Amygdala (tissue), 56 donors: ENCODE measurements around the gene WIZ.

Source experiments
- DNase-seq, 56 donors: peaks; one replicate each; lab custom pipeline; 2025; lab: John Stamatoyannopoulos, UW

WIZ gene

GRCh38 chr19:15466851-15467733 lies 17.3 kb upstream of the WIZ start:
- no peak for DNase-seq

GRCh38 chr19:15464394-15465385 lies 14.9 kb upstream of the WIZ start, which contains the start of gene RASAL3:
Gene RASAL3, minus strand, starts transcription at chr19:15464544. Its CDS starts 186 bp downstream, at chr19:15464358.
- DNase-seq: peak in 2 of 56 donors; percentile 10 to 18

- peak in 5 of 56 donors; percentile 6 to 26 (median 11) for DNase-seq
These were observed 14.2 kb upstream of the WIZ start for GRCh38 chr19:15463861-15464371.

- DNase-seq: no peak
These were observed 11.9 kb upstream of the WIZ start for GRCh38 chr19:15461694-15462093.

- no peak for DNase-seq
These were observed 8.1 kb upstream of the WIZ start for GRCh38 chr19:15457701-15458484.

- no peak for DNase-seq
These were observed 7.3 kb upstream of the WIZ start for GRCh38 chr19:15456871-15457700.

GRCh38 chr19:15456441-15456840 lies 6.7 kb upstream of the WIZ start:
- no peak for DNase-seq

- no peak for DNase-seq
These were observed 6.2 kb upstream of the WIZ start for GRCh38 chr19:15455996-15456395.

GRCh38 chr19:15453906-15454860 lies 4.4 kb upstream of the WIZ start:
- DNase-seq: no peak

GRCh38 chr19:15453091-15453578 lies 3.4 kb upstream of the WIZ start:
- DNase-seq: no peak

- DNase-seq: peak in 29 of 56 donors; percentile 7 to 89 (median 31)
These were observed 2.6 kb upstream of the WIZ start for GRCh38 chr19:15452111-15453047.

GRCh38 chr19:15450528-15450890 lies 753 bp upstream of the WIZ start:
- no peak for DNase-seq

- DNase-seq: peak in 2 of 56 donors; percentile 20 to 52
These were observed 757 bp downstream of the WIZ start for GRCh38 chr19:15448778-15449619.

- no peak for DNase-seq
These were observed 1.5 kb downstream of the WIZ start for GRCh38 chr19:15448044-15448777.

- DNase-seq: no peak
These were observed 2.7 kb downstream of the WIZ start for GRCh38 chr19:15447057-15447456.
